Glomerular visceral epithelial cell (primary cell): ENCODE data around the gene THAP10.
"Not testable (repeated sequence)": the region's sequence is repeated elsewhere in the genome, so short reads cannot be mapped to it uniquely, and the experiment has no call there.

Experiments
- DNase-seq: peaks from one replicate; pipeline ENCODE4 v3.0.0-alpha.2; 2016; ENCODE audit errors: extremely low spot score

THAP10 gene

GRCh38 chr15:70876683-70877082 is 15.6 kb downstream of the THAP10 start:
- no peak for DNase-seq

DNA sequence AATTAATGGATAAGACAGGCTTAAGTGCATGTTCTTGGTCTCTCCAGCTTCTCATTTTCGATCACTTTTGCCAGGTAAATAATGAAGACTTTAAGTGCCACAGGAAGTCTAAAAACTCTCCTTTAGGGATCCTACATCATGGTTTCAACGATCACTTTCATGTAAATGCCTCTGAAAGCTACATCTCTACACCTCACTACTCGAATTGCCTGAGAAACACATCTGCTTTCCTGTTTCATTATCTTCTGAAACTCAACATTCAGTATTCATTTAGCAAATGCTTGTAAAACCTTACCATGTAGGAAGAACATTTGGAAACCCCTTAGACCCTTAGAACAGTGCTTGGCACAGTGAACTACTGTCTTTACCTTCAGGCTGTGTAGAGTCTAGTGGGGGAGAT is 16.2 kb downstream of the THAP10 start:
- DNase-seq = no peak

DNA sequence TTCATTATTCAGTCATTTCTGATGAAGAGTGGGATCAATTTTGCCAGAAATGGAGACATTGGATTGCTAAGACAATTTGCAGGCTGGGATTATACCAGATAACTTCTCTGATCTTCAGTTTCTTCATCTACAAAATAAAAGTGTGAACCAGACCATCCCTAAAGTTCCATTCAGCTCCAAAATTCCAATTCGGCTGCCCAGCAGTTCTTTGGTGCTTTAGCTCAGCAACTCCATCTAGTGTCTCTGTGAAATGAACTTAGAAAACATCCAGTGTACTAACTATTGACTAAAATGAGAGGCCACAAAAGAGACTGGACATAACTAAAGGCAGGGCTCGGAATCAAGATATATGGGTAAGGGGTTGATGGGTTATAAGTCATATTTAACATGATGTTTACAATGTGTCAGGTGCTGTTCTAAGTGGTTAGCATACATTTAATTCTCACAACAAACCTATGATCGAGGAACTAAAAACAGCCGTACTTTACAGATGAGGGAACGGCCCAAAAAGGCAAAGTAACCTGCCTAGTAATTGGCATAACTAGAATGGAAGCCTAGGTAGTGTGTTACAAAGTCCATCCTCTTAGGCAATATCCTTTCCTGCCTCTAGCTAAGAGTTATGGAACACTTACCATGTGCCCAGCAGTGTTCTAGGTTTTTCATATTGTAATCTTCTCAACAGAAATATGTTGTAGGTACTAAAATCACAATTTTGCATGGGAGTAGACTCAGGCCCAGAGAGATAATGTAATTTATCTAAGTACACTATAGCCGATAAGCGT is 17.0 kb downstream of the THAP10 start:
- DNase-seq = no peak

- no peak for DNase-seq
Observed at GRCh38 chr15:70873232-70874054, 18.8 kb downstream of the THAP10 start.

- not testable (repeated sequence) for DNase-seq
Observed at GRCh38 chr15:70871490-70871889, 20.7 kb downstream of the THAP10 start.

DNA sequence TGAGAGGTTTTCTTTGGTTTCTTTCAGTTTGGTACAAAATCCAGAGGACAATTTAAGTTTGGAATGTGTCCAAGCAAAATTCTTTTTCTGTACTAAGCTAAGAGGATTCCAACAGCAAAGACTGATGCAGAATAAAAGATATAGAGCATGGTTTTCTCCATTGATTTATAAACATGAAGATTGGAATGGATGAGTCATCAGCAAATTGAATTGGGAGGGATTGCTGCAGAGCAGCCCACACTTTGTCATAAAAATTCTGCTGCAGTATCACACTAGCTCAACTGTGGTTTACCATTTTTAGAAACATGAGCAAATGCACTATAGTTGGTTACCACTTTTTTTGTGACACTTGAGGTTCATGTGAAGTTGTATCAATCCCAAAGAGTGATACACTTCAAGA is 22.2 kb downstream of the THAP10 start:
- no peak for DNase-seq

DNA sequence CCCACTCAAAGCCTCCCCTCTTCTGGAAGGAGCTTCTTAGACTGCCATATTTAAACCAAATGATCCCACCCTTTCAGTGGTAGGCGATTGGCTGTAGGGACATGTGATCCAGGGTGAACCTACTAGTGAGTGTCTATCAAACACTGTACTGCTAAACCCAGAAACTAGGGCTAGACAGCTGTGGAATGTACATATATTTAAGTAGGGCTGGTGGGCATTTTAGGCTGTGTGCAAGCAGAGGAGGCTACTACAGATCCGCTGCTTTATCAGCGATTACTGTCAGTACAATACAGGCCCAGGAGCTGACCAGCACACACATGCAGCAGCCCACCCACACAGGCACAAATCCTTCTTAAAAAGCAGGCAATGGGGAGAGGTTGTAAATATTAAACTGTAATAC is 22.9 kb downstream of the THAP10 start:
- no peak for DNase-seq

DNA sequence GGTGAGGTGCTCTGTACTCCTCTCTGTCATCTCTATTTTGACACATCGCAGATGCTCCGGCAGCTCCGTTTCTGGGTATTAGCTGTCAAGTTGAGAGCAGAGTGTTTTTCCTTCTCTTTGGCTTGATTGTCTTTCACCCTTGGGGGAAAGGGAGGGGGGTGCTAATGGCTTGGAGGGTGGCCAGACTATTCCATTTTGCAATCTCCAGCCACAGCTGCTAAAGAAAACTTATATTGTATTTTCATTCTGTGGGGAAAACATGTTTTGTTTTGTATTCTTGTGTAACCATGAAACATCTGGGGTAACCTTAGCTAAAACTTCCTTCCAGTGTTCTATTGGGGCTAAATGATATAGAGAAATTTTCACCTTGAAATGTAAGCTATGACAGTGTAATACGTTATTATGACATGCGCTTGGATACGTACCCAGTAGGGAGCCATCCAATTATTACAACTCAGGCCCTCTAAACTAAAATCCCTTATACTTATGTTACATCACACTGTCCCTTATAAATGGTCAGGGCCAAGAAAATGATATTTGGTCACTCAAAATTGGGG is 24.2 kb downstream of the THAP10 start:
- no peak for DNase-seq

- no peak for DNase-seq
Observed at GRCh38 chr15:70866982-70867641, 25.1 kb downstream of the THAP10 start.

DNA sequence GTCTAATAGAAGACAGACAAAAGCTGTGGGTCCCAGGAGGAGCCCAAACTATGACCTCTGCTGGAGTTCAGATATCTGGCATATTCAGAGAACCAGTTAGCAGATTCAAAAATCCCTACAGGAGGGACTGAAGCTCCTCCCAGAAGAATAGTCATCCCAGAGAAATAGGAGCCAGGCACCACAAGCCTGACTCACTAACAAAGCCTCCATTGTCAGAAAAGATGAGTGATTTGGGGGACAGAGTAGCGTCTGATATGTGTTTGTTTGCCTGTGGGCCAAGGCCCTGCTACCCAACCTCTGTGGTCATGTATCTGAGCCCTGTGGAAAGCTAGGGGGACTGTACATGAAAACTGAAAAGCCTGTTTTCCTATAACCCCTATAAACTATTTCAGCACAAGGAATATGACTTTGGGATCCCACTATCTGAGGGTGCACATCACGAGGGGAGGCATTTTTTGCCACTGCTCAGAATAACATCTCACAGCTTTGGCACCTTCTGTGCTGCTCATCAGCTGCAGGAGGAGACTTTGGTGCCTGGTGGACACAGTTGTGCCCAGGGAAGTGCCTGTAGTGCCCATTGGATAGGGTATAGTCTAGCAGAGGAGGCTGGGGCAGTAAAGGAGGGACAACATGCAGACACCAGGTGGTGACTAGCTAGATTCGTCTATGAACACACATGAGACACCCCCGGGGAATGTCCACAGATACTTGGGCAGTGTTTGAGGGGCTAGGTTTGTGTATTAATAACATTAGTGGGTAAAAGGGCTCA is 28.6 kb downstream of the THAP10 start:
- peak; percentile 62 for DNase-seq

DNA sequence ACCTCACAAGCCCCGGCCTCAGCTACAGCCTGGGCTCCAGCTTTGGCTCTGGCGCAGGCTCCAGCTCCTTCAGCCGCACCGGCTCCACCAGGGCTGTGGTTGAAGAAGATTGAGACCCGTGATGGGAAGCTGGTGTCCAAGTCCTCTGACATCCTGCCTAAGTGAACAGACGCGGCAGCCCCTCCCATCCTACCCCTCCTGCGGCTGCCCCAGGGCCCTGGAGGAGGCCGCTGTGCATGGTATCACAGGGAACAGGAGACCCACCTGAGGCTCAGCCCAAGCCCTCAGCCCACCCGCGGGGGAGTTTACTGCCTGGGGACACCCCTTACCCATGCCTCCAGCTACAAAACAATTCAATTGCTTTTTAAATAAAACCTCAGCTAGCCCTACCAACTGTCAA is 32.2 kb downstream of the THAP10 start:
- no peak for DNase-seq

DNA sequence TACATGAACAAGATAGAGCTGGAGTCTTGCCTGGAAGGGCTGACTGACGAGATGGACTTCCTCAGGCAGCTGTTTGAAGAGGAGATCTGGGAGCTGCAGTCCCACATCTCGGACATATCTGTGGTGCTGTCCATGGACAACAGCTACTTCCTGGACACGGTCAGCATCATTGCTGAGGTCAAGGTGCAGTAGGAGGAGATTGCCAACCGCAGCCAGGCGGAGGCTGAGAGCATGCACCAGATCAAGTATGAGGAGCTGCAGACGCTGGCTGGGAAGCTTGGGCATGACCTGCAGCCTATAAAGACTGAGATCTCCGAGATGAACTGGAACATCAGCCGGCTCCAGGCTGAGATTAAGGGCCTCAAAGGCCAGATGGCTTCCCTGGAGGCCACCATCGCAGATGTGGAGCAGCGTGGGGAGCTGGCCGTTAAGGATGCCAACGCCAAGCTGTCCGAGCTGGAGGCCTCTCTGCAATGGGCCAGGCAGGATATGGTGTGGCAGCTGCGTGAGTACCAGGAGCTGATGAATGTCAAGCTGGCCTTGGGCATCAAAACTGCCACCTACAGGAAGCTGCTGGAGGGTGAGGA is 32.8 kb downstream of the THAP10 start:
- DNase-seq = no peak

GRCh38 chr15:70858614-70859321 is 33.5 kb downstream of the THAP10 start:
- not testable (repeated sequence) for DNase-seq

- DNase-seq = no peak
Observed at GRCh38 chr15:70857562-70858285, 34.5 kb downstream of the THAP10 start.

GRCh38 chr15:70856884-70857561 is 35.2 kb downstream of the THAP10 start:
- peak; percentile 91 for DNase-seq

DNA sequence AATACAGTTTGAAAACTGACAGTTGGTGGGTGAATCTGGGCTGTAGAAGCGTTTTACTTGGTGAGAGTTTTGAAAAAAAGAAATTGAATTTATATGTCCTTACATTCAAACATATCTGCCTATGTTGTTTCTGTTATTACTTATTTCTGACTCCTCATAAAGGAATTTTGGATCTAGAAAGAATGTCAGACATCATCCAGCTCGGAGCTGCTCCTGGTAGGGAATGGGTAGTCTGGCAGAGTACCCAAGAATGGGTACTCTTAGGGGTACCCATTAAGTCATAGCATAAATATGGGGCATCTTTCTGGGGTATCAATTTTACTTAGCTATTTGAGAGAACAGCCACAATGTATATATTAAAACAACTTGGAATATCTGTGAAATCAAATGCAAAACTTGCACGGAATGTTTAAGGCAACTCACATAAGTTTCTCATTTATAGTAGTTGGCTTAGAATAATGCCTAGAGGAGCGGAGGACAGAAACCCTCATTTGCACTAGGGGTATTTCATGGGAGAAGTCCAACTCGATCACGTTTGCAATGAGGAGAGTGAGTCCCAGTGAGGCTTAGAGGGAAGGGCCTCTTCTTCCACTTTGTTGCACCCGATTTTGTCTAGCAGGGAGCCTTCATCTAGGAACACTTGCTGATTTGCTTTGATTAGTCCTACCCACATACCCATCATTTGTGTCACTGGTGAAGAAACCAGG is 35.9 kb downstream of the THAP10 start:
- DNase-seq = no peak

GRCh38 chr15:70855764-70856163 is 36.5 kb downstream of the THAP10 start:
- no peak for DNase-seq

GRCh38 chr15:70854666-70854976 is 37.6 kb downstream of the THAP10 start:
- DNase-seq = peak; percentile 30
